Measurements from ENCODE around the gene CAND1.

DNA sequence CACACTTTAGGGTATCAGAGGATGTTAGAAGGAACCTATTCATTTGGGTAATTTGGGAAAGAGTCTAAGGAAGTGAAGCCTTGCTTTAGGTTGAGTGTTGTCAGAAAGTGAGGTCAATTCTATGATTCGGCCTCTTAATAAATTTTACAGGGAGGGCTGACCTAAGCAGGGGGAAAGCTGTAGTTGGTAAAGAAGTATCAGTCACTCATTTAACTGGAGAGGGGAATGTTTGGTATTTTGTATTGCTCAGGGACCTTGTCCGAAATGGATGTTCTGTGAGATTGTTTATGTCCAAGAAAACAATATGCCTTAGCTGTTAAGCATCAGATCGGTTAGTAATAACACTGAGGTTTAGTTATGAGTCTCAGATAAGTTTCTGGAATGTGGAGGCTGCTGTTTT lies 7.3 kb downstream of the CAND1 start:
- no peak for TF ChIP-seq POLR2A (IDR thresholded peaks at IDR 0.05)
- TF ChIP-seq CTCF (IDR thresholded peaks at IDR 0.05) = no peak
- no peak for TF ChIP-seq EP300 (IDR thresholded peaks at IDR 0.05)
- no peak for TF ChIP-seq POLR2AphosphoS5 (IDR thresholded peaks at IDR 0.05)
